Measurements from ENCODE around the gene EFCAB5. TPM values are rescaled to one million over a fixed set of nuclear protein-coding genes. Genes with fewer than 3 reads are reported as not detected.

The EFCAB5 gene
- total and polyA plus RNA-seq, 2 experiments from 2014 or later: 0.68 TPM; not detected in 1

DNA sequence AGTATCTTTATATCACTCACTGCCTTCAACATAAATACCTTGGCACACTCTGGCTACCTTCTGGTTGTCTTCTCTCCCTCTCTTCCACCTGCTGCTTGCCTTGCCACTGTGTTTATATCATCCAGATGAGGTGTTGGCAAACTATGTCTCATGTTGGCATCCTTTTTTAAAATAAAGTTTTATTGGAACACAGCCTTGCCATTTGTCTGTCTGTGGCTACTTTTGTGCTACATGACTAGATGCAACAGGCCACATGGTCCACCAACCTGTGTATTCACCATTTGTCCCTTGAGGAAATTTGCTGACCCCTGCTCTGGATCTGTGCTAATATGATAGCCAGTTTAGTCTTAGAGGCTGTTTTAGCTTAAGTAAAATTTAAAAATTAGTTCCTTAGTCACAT, 212.0 kb downstream of the EFCAB5 start:
- H3K79me2 ChIP-seq (replicated peaks; ENCODE audit: insufficient read depth): peaks cover 53% of the 10 kb centered on the region
- peaks cover 5% of the 10 kb centered on the region for H3K27me3 Mint-ChIP-seq (ENCODE audit: insufficient read depth, low read depth, poor library complexity)
- no peak for ATAC-seq

More for the DNA sequence above, 212.0 kb downstream of the EFCAB5 start:
- no peak for DNase-seq (ENCODE audit: low spot score)
- Histone ChIP-seq H4K20me1 (replicated peaks; ENCODE audit: insufficient read depth) (peaks cover 25% of the 10 kb centered on the region), H2AFZ (no peak overlapping the region), H3K9me2 (ENCODE audit: insufficient read depth) (no peaks in the 10 kb centered on the region), H3K36me3 (ENCODE audit: insufficient read depth) (no peaks in the 10 kb centered on the region), H3K4me2 (no peak overlapping the region), H3K4me1 (ENCODE audit: insufficient read depth) (no peaks in the 10 kb centered on the region), H3F3A (replicated peaks; ENCODE audit: low read depth) (no peaks in the 10 kb centered on the region), H3K27ac (ENCODE audit: low read depth) (no peak overlapping the region), H3K27me3 (ENCODE audit: insufficient read depth) (no peaks in the 10 kb centered on the region), H3K4me3 (no peak overlapping the region)
- TF ChIP-seq CREB1 (CRISPR knock-in tag; IDR thresholded peaks at IDR 0.05; ENCODE audit: low read depth) (no peak), ZNF331 (CRISPR knock-in tag; IDR thresholded peaks at IDR 0.05; ENCODE audit: low read depth) (no peak), STAT1 (IDR thresholded peaks at IDR 0.05; ENCODE audit: unreplicated experiment) (no peak), POLR2AphosphoS5 (IDR thresholded peaks at IDR 0.05; ENCODE audit: low read depth) (no peak), EZH2phosphoT487 (IDR thresholded peaks at IDR 0.05; ENCODE audit: unreplicated experiment) (no peak), CTCF (conservative IDR thresholded peaks at IDR 0.05; ENCODE audit: low read depth in 2 of 2) (no peak), JUNB (IDR thresholded peaks at IDR 0.05; ENCODE audit: unreplicated experiment) (no peak), EZH2 (IDR thresholded peaks at IDR 0.05; ENCODE audit: low read depth, unreplicated experiment) (no peak), ZNF462 (CRISPR knock-in tag; IDR thresholded peaks at IDR 0.05) (no peak), ZNF114 (CRISPR knock-in tag; IDR thresholded peaks at IDR 0.05) (no peak), NANOG (IDR thresholded peaks at IDR 0.05; ENCODE audit: borderline replicate concordance) (no peak)
- TF ChIP-seq, protein P1, sequence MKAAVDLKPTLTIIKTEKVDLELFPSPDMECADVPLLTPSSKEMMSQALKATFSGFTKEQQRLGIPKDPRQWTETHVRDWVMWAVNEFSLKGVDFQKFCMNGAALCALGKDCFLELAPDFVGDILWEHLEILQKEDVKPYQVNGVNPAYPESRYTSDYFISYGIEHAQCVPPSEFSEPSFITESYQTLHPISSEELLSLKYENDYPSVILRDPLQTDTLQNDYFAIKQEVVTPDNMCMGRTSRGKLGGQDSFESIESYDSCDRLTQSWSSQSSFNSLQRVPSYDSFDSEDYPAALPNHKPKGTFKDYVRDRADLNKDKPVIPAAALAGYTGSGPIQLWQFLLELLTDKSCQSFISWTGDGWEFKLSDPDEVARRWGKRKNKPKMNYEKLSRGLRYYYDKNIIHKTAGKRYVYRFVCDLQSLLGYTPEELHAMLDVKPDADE (IDR thresholded peaks at IDR 0.05): no peak
- TF ChIP-seq, protein P2, sequence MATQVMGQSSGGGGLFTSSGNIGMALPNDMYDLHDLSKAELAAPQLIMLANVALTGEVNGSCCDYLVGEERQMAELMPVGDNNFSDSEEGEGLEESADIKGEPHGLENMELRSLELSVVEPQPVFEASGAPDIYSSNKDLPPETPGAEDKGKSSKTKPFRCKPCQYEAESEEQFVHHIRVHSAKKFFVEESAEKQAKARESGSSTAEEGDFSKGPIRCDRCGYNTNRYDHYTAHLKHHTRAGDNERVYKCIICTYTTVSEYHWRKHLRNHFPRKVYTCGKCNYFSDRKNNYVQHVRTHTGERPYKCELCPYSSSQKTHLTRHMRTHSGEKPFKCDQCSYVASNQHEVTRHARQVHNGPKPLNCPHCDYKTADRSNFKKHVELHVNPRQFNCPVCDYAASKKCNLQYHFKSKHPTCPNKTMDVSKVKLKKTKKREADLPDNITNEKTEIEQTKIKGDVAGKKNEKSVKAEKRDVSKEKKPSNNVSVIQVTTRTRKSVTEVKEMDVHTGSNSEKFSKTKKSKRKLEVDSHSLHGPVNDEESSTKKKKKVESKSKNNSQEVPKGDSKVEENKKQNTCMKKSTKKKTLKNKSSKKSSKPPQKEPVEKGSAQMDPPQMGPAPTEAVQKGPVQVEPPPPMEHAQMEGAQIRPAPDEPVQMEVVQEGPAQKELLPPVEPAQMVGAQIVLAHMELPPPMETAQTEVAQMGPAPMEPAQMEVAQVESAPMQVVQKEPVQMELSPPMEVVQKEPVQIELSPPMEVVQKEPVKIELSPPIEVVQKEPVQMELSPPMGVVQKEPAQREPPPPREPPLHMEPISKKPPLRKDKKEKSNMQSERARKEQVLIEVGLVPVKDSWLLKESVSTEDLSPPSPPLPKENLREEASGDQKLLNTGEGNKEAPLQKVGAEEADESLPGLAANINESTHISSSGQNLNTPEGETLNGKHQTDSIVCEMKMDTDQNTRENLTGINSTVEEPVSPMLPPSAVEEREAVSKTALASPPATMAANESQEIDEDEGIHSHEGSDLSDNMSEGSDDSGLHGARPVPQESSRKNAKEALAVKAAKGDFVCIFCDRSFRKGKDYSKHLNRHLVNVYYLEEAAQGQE (IDR thresholded peaks at IDR 0.05; ENCODE audit: unreplicated experiment): no peak
- Mint-ChIP-seq H3K4me1 (peaks cover 2% of the 10 kb centered on the region; the same call in 1 of the 3 replicates), H3K36me3 (ENCODE audit: low read depth) (peaks cover 15% of the 10 kb centered on the region; the same call in 2 of the 3 replicates), H3K9me3 (no peaks in the 10 kb centered on the region), H3K27ac (no peak overlapping the region), H3K4me3 (no peak overlapping the region)

Data from GM23338 (cell line).